ENCODE measurements around the gene P2RY12.

The P2RY12 gene

GRCh38 chr3:151384741-151385174 is at the start of gene P2RY12:
TSS of gene P2RY12 (minus strand) at chr3:151384753. CDS start at chr3:151338845, 45,908 bp downstream.
- FAIRE-seq = no peak

GRCh38 chr3:151432616-151433372 is 48.2 kb upstream of the P2RY12 start:
- FAIRE-seq = no peak

GRCh38 chr3:151431940-151432339 is 47.4 kb upstream of the P2RY12 start:
- no peak for FAIRE-seq

- no peak for FAIRE-seq
Measured at GRCh38 chr3:151430821-151431484, 46.4 kb upstream of the P2RY12 start.

- no peak for FAIRE-seq
Measured at GRCh38 chr3:151428386-151428785, 43.8 kb upstream of the P2RY12 start.

GRCh38 chr3:151426341-151426657 is 41.7 kb upstream of the P2RY12 start:
- FAIRE-seq = no peak

- no peak for FAIRE-seq
Measured at GRCh38 chr3:151425627-151426340, 41.2 kb upstream of the P2RY12 start.

GRCh38 chr3:151423091-151423490 is 38.5 kb upstream of the P2RY12 start:
- FAIRE-seq = no peak

GRCh38 chr3:151421938-151422337 is 37.4 kb upstream of the P2RY12 start:
- no peak for FAIRE-seq

GRCh38 chr3:151419806-151420205 is 35.3 kb upstream of the P2RY12 start:
- no peak for FAIRE-seq

- no peak for FAIRE-seq
Measured at GRCh38 chr3:151415289-151415688, 30.7 kb upstream of the P2RY12 start.

- no peak for FAIRE-seq
Measured at GRCh38 chr3:151412989-151413388, 28.4 kb upstream of the P2RY12 start.

- no peak for FAIRE-seq
Measured at GRCh38 chr3:151410891-151411559, 26.5 kb upstream of the P2RY12 start.

GRCh38 chr3:151407928-151408327 is 23.4 kb upstream of the P2RY12 start:
- FAIRE-seq = no peak

GRCh38 chr3:151404316-151404715 is 19.8 kb upstream of the P2RY12 start:
- FAIRE-seq = no peak

GRCh38 chr3:151403246-151403645 is 18.7 kb upstream of the P2RY12 start:
- no peak for FAIRE-seq

GRCh38 chr3:151402349-151402748 is 17.8 kb upstream of the P2RY12 start:
- no peak for FAIRE-seq

- no peak for FAIRE-seq
Measured at GRCh38 chr3:151400341-151400740, 15.8 kb upstream of the P2RY12 start.

GRCh38 chr3:151398895-151399294 is 14.3 kb upstream of the P2RY12 start:
- no peak for FAIRE-seq

GRCh38 chr3:151395806-151396205 is 11.3 kb upstream of the P2RY12 start:
- no peak for FAIRE-seq

- FAIRE-seq = no peak
Measured at GRCh38 chr3:151394611-151395010, 10.1 kb upstream of the P2RY12 start.

- no peak for FAIRE-seq
Measured at GRCh38 chr3:151393941-151394340, 9.4 kb upstream of the P2RY12 start.

GRCh38 chr3:151393146-151393830 is 8.7 kb upstream of the P2RY12 start:
- no peak for FAIRE-seq
